Retinal pigment epithelial cell (primary cell): ENCODE results near the gene PRR13.
"Not testable (repeated sequence)": the region's sequence is repeated elsewhere in the genome, so short reads cannot be mapped to it uniquely, and the experiment has no call there.

Experiments used
- DNase-seq: peaks from one replicate; pipeline ENCODE4 v3.0.0-alpha.2; 2010; ENCODE audit warnings: low read depth
- H3K4me3 ChIP-seq: 2 replicates; pipeline ENCODE4 v1.5.1; 2011; ENCODE audit warnings: mild to moderate bottlenecking, low read length, control low read depth, moderate library complexity
- TF ChIP-seq, protein P1 (sequence below): conservative IDR thresholded peaks from 2 replicates; pipeline ENCODE4 v1.5.1; 2011; ENCODE audit warnings: low read depth, low read length, control low read depth, inconsistent platforms

Gene PRR13

DNA sequence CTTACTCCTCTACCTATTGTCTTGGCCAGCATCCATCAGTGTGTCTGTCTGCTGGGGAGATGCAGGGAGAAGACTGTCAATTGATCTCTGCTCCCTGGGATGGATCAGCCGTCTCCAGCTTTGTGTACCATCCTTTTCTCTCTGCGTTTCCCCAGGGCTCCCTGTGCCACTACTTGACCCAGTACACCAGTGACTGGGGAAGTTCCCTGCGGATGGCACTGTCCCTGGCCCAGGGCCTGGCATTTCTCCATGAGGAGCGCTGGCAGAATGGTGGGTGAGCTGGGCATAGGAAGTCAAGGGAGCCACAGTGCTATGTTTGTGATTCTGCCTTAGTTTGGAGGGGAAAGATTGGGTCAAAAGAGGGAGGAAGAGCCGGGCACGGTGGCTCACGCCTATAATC, 12.8 kb upstream of the PRR13 start:
- H3K4me3 ChIP-seq = no peak overlapping the region
- DNase-seq = no peak
- TF ChIP-seq, protein P1, sequence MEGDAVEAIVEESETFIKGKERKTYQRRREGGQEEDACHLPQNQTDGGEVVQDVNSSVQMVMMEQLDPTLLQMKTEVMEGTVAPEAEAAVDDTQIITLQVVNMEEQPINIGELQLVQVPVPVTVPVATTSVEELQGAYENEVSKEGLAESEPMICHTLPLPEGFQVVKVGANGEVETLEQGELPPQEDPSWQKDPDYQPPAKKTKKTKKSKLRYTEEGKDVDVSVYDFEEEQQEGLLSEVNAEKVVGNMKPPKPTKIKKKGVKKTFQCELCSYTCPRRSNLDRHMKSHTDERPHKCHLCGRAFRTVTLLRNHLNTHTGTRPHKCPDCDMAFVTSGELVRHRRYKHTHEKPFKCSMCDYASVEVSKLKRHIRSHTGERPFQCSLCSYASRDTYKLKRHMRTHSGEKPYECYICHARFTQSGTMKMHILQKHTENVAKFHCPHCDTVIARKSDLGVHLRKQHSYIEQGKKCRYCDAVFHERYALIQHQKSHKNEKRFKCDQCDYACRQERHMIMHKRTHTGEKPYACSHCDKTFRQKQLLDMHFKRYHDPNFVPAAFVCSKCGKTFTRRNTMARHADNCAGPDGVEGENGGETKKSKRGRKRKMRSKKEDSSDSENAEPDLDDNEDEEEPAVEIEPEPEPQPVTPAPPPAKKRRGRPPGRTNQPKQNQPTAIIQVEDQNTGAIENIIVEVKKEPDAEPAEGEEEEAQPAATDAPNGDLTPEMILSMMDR = no peak

DNA sequence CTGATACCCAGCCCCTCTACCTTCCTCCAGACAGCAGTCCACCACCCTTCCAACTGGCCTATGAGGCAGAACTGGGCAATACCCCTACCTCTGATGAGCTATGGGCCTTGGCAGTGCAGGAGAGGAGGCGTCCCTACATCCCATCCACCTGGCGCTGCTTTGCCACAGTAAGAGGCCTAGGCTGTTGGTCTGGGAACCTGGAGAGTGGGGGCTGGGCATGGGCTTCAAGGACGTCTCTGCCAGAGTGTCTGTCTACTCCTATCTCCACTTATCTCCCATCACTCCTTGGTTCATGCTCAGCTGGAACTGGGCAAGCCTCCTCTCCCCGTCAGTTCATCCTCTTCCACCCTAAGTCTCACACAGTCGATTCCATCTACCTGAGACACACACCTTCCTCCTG, 11.4 kb upstream of the PRR13 start:
- no peak for DNase-seq
- no peak overlapping the region for H3K4me3 ChIP-seq
- TF ChIP-seq, protein P1 = no peak

DNA sequence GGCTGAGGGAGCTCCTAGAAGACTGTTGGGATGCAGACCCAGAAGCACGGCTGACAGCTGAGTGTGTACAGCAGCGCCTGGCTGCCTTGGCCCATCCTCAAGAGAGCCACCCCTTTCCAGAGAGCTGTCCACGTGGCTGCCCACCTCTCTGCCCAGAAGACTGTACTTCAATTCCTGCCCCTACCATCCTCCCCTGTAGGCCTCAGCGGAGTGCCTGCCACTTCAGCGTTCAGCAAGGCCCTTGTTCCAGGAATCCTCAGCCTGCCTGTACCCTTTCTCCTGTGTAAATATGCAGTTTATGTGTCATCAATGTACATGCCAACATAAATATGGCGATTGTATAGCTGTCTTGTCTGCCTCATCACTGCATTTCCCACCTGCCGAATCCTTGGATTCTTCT, 10.3 kb upstream of the PRR13 start:
- TF ChIP-seq, protein P1 = no peak
- no peak for DNase-seq
- no peak overlapping the region for H3K4me3 ChIP-seq

DNA sequence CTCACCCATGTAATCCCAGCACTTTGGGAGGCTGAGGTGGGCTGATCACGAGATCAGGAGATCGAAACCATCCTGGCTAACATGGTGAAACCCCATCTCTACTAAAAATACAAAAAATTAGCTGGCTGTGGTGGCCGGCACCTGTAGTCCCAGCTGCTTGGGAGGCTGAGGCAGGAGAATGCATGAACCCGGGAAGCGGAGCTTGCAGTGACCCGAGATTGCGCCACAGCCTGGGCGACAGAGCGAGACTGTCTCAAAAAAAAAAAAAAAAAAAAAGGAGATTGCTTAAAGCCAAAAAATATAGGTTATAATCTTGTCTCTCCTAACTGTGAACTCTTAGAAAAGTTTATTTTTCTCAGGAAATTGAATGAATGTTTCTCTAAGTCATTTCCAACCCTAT, 6.2 kb upstream of the PRR13 start:
- not testable (repeated sequence) for DNase-seq, H3K4me3 ChIP-seq

DNA sequence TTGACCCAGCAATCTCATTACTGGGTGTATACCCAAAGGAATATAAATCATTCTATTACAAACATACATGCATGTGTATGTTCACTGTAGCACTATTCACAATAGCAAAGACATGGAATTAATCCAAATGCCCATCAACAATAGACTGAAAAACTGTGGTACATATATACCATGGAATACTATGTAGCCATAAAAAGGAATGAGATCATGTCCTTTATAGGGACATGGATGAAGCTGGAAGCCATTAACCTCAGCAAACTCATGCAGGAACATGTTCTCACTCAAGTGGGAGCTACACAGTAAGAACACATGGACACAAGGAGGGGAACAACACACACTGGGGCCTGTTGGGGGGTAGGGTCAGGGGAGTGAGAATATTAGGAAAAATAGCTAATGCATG, 2.0 kb upstream of the PRR13 start:
- not testable (repeated sequence) for DNase-seq, H3K4me3 ChIP-seq

DNA sequence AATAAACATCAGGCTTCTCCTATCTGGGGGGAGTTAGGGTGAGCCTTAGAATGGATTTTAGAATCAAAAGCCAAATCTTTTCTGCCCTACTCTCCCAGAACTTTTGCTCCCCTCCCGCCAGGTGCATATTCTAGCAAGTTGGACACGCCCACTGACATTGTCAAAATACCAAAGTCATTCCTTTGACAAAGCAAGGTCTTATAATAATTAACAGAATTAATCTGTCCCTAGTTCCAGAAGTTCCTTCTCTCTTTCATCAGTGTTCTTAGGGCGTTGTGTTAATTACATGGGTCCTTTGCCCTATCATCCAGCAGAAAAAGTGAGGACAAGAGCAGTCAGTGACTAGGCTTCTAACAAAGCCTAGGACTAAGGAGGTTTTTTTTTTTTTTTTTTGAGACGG, 2.4 kb downstream of the PRR13 start:
- no peak overlapping the region for H3K4me3 ChIP-seq
- no peak for DNase-seq
- TF ChIP-seq, protein P1 = no peak

DNA sequence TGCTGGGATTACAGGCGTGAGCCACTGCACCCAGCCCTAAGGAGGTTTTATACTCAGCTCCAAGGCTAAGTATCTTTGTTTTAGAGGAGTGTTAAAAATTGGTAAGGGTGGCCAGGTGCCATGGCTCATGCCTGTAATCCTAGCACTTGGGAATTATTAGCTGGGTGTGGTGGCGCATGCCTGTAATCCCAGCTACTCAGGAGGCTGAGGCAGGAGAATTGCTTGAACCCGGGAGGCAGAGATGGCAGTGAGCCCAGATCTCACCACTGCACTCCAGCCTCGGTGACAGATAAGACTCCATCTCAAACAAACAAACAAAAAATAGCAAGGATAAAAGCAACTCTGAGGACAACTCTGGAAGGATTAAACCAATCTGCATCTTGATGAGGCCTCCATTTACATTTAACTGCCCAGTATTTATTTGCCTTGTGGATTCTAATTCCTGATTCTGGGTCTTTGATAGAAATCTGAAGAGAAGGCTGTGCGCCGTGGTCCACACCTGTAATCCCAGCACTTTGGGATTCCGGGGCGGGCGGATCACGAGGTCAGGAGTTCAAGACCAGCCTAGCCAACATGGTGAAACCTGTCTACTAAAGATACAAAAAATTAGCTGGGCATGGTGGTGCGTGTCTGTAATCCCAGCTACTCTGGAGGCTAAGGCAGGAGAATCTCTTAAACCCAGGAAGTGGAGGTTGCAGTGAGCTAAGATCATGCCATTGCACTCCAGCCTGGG, 3.2 kb downstream of the PRR13 start:
- not testable (repeated sequence) for DNase-seq, H3K4me3 ChIP-seq

DNA sequence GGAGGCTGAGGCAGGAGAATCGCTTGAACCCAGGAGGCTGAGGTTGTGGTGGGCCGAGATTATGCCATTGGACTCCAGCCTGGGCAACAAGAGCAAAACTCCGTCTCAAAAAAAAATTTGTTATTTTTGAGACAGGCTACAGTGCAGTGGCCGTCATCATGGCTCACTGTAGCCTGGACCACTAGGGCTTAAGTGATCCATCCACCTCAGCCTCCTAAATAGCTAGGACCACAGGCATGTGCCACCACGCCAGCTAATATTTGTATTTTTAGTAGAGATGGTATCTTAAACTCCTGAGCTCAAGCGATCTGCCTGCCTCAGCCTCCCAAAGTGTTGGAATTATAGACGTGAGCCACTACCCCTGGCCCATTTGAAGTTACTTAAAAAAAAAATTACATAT, 9.4 kb downstream of the PRR13 start:
- TF ChIP-seq, protein P1 = no peak
- H3K4me3 ChIP-seq = no peak overlapping the region
- no peak for DNase-seq

DNA sequence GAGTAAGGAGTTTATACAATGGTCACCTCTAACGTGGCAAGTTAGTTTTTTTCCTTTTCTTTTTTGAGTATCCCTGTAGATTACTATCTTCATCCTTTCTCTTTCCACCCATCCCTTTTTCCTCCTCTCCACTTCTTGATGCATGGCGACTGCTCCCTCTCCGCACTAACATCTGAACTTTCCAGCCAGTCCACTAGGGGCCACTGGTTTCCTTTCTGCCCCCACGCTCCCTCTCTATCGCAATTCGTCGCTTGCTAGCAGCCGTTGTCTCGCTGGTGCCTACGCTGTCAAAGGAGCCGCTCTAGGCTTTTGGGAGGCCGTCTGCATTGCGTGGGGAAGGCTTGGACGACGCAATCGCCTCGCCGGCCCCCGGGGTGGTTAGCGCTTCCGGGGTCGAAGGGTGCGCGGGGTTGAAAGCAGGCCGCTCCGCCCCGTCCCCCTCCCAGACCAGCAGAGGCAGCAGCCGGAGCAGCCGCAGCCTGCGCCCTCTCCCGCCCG, 10.2 kb downstream of the PRR13 start, which contains the start of gene PCBP2:
PCBP2 (plus strand) TSS at position 442 of the 498 bp plus-strand sequence. CDS start 2,699 bp downstream, outside the sequence.
- TF ChIP-seq, protein P1 = peak; percentile 86

More for the DNA sequence above, 10.2 kb downstream of the PRR13 start, which contains the start of gene PCBP2:
- H3K4me3 ChIP-seq = peak within 1 kb of the TSS; percentile 99
- DNase-seq = peak; percentile 98
